MM.1S (cell line): ENCODE data around the gene EFEMP1.

Experiments used
- DNase-seq: peaks from one replicate; pipeline ENCODE4 v3.0.0-alpha.2; 2015
- H2AFZ ChIP-seq: fragments of 300-600 bp; sonication (generic); 2 replicates; pipeline ENCODE4 v1.6.0; 2016; ENCODE audit warnings: antibody characterized with exemption, low read length
- H3F3A ChIP-seq: fragments of 300-600 bp; sonication (generic); 2 replicates; pipeline ENCODE4 v1.6.1; 2016; ENCODE audit warnings: mild to moderate bottlenecking, antibody characterized with exemption, low read length, moderate library complexity, mixed read lengths; ENCODE audit not compliant: insufficient read depth
- H3K27ac ChIP-seq: fragments of 300-600 bp; sonication (generic); 2 replicates; pipeline ENCODE4 v1.5.1; 2016; ENCODE audit warnings: mild to moderate bottlenecking, low read length
- H3K27me3 ChIP-seq: fragments of 300-600 bp; sonication (generic); replicated peaks from 2 replicates; pipeline ENCODE4 v1.6.0; 2016; ENCODE audit warnings: low read length; ENCODE audit not compliant: insufficient read depth
- H3K36me3 ChIP-seq: fragments of 300-600 bp; sonication (generic); replicated peaks from 2 replicates; pipeline ENCODE4 v1.6.1; 2016; ENCODE audit warnings: mild to moderate bottlenecking, low read length, mixed read lengths; ENCODE audit not compliant: insufficient read depth
- H3K4me1 ChIP-seq: fragments of 300-600 bp; sonication (generic); 2 replicates; pipeline ENCODE4 v1.6.1; 2016; ENCODE audit warnings: low read length, mixed read lengths
- H3K4me2 ChIP-seq: fragments of 300-600 bp; sonication (generic); 2 replicates; pipeline ENCODE4 v1.6.0; 2016; ENCODE audit warnings: low read depth, low read length
- H3K4me3 ChIP-seq: fragments of 300-600 bp; sonication (generic); 2 replicates; pipeline ENCODE4 v1.5.1; 2016; ENCODE audit warnings: low read length, mixed read lengths
- H3K79me2 ChIP-seq: fragments of 300-600 bp; sonication (generic); 2 replicates; pipeline ENCODE4 v1.6.1; 2016; ENCODE audit warnings: mixed run types, low read length, mixed read lengths
- H3K9ac ChIP-seq: fragments of 300-600 bp; sonication (generic); 2 replicates; pipeline ENCODE4 v1.6.1; 2016; ENCODE audit warnings: low read length, mixed read lengths
- H3K9me2 ChIP-seq: fragments of 300-600 bp; sonication (generic); replicated peaks from 2 replicates; pipeline ENCODE4 v1.6.1; 2016; ENCODE audit warnings: mild to moderate bottlenecking, low read length, mixed read lengths; ENCODE audit not compliant: insufficient read depth
- H3K9me3 ChIP-seq: fragments of 300-600 bp; sonication (generic); replicated peaks from 2 replicates; pipeline ENCODE4 v1.6.1; 2016; ENCODE audit warnings: mild to moderate bottlenecking, low read length, mixed read lengths; ENCODE audit not compliant: insufficient read depth
- H4K20me1 ChIP-seq: fragments of 300-600 bp; sonication (generic); 2 replicates; pipeline ENCODE4 v1.6.1; 2016; ENCODE audit warnings: mild to moderate bottlenecking, low read length, moderate library complexity, mixed read lengths; ENCODE audit not compliant: insufficient read depth
- CTCF ChIP-seq: fragments of 300-600 bp; sonication (generic); IDR thresholded peaks from 2 replicates; pipeline ENCODE4 v1.5.1; 2016; ENCODE audit warnings: antibody characterized with exemption, low read length, mixed read lengths
- EZH2 ChIP-seq: fragments of 300-600 bp; sonication (generic); optimal IDR thresholded peaks from 2 replicates; pipeline ENCODE3; 2017; ENCODE audit warnings: low read depth, mild to moderate bottlenecking, antibody characterized with exemption, low read length, mixed read lengths
- EZH2phosphoT487 ChIP-seq: fragments of 300-600 bp; sonication (generic); IDR thresholded peaks from 2 replicates; pipeline ENCODE4 v1.6.1; 2018; ENCODE audit warnings: antibody characterized with exemption, low read length

EFEMP1 gene

GRCh38 chr2:55926246-55926645, 2.7 kb upstream of the EFEMP1 start:
- TF ChIP-seq EZH2 (no peak), CTCF (no peak), EZH2phosphoT487 (no peak)
- H3K79me2 ChIP-seq: no peaks in the 10 kb centered on the region
- no peaks in the 10 kb centered on the region for H4K20me1 ChIP-seq
- DNase-seq: no peak
- no peak overlapping the region for H3K27ac ChIP-seq
- no peak overlapping the region for H3K4me3 ChIP-seq
- H3K27me3 ChIP-seq: no peaks in the 10 kb centered on the region
- peaks cover 12% of the 10 kb centered on the region; the same call in 1 of the 2 replicates for H3K4me1 ChIP-seq
- no peaks in the 10 kb centered on the region for H3K9me2 ChIP-seq
- no peaks in the 10 kb centered on the region for H3K36me3 ChIP-seq
- no peak overlapping the region for H2AFZ ChIP-seq
- H3F3A ChIP-seq: peaks cover 13% of the 10 kb centered on the region
- H3K4me2 ChIP-seq: no peak overlapping the region
- H3K9ac ChIP-seq: no peak overlapping the region
- no peaks in the 10 kb centered on the region for H3K9me3 ChIP-seq

GRCh38 chr2:55923982-55924321, 370 bp upstream of the EFEMP1 start:
- no peaks in the 10 kb centered on the region for H3K36me3 ChIP-seq
- no peaks in the 10 kb centered on the region for H3K9me3 ChIP-seq
- no peak overlapping the region for H3K9ac ChIP-seq
- H3K27me3 ChIP-seq: no peaks in the 10 kb centered on the region
- no peak overlapping the region for H3K4me2 ChIP-seq
- no peaks in the 10 kb centered on the region for H4K20me1 ChIP-seq
- TF ChIP-seq EZH2 (no peak), EZH2phosphoT487 (no peak), CTCF (no peak)
- no peak for DNase-seq
- no peaks in the 10 kb centered on the region for H3K9me2 ChIP-seq
- H3K4me1 ChIP-seq: peaks cover 12% of the 10 kb centered on the region; the same call in 1 of the 2 replicates
- H3K4me3 ChIP-seq: no peak overlapping the region
- peaks cover 13% of the 10 kb centered on the region for H3F3A ChIP-seq
- H2AFZ ChIP-seq: no peak overlapping the region
- H3K27ac ChIP-seq: no peak overlapping the region
- no peaks in the 10 kb centered on the region for H3K79me2 ChIP-seq

GRCh38 chr2:55922291-55922907, 1.2 kb downstream of the EFEMP1 start:
- peak overlapping the region; percentile 44; the same call in 1 of the 2 replicates for H3K27ac ChIP-seq
- peak; percentile 38 for DNase-seq
- TF ChIP-seq EZH2 (no peak), EZH2phosphoT487 (no peak), CTCF (no peak)
- no peaks in the 10 kb centered on the region for H3K9me2 ChIP-seq
- peak overlapping the region; percentile 17; the same call in 1 of the 2 replicates for H3K9ac ChIP-seq
- no peaks in the 10 kb centered on the region for H4K20me1 ChIP-seq
- H2AFZ ChIP-seq: peak overlapping the region; percentile 67
- peaks cover 13% of the 10 kb centered on the region for H3F3A ChIP-seq
- no peaks in the 10 kb centered on the region for H3K9me3 ChIP-seq
- H3K4me1 ChIP-seq: peaks cover 12% of the 10 kb centered on the region; the same call in 1 of the 2 replicates
- H3K27me3 ChIP-seq: no peaks in the 10 kb centered on the region
- H3K4me3 ChIP-seq: peak overlapping the region; percentile 53
- no peaks in the 10 kb centered on the region for H3K79me2 ChIP-seq
- H3K36me3 ChIP-seq: no peaks in the 10 kb centered on the region
- H3K4me2 ChIP-seq: peak overlapping the region; percentile 80
